RWPE2 (cell line): ENCODE data around the gene RALA.

Experiments used
- ATAC-seq: fragments of 200-7000 bp; cut with Tn5 transposase; 3 replicates; pipeline ENCODE4 v1.9.1; 2021; ENCODE audit warnings: low read depth
- DNase-seq: peaks from one replicate; pipeline ENCODE4 v3.0.0-alpha.2; 2020; ENCODE audit warnings: low spot score
- H3K27ac ChIP-seq: fragments of 450-650 bp; 2 replicates; pipeline ENCODE4 v1.5.1; 2017; ENCODE audit warnings: mild to moderate bottlenecking; ENCODE audit not compliant: poor library complexity, severe bottlenecking
- H3K27me3 ChIP-seq: fragments of 250-450 bp; sonication (Bioruptor Pico); 2 replicates; pipeline ENCODE4 v1.5.1; 2021; ENCODE audit warnings: mild to moderate bottlenecking, moderate library complexity; ENCODE audit not compliant: insufficient read depth, poor library complexity, severe bottlenecking
- H3K36me3 ChIP-seq: fragments of 250-450 bp; sonication (Bioruptor Pico); 2 replicates; pipeline ENCODE4 v1.5.1; 2020; ENCODE audit warnings: low read depth, mild to moderate bottlenecking, moderate library complexity
- H3K4me1 ChIP-seq: fragments of 250-450 bp; sonication (Bioruptor Pico); 2 replicates; pipeline ENCODE4 v1.5.1; 2021; ENCODE audit warnings: mild to moderate bottlenecking, moderate library complexity; ENCODE audit not compliant: insufficient read depth, poor library complexity, severe bottlenecking
- H3K4me3 ChIP-seq: fragments of 250-450 bp; sonication (Bioruptor Pico); 2 replicates; pipeline ENCODE4 v1.5.1; 2021; ENCODE audit warnings: mild to moderate bottlenecking, moderate library complexity; ENCODE audit not compliant: severe bottlenecking
- H3K9me3 ChIP-seq: fragments of 250-450 bp; sonication (Bioruptor Pico); 2 replicates; pipeline ENCODE4 v1.5.1; 2021; ENCODE audit warnings: mild to moderate bottlenecking, moderate library complexity; ENCODE audit not compliant: severe bottlenecking
- CTCF ChIP-seq: fragments of 450-650 bp; IDR thresholded peaks from one replicate; pipeline ENCODE4 v1.5.1; 2017; ENCODE audit warnings: mild to moderate bottlenecking, moderate library complexity; ENCODE audit not compliant: poor library complexity, severe bottlenecking

RALA gene

GRCh38 chr7:39702133-39702532 lies 78.8 kb downstream of the RALA start:
- ATAC-seq: no peak
- H3K4me3 ChIP-seq: no peak overlapping the region
- no peak for DNase-seq
- no peak for TF ChIP-seq CTCF
- H3K27me3 ChIP-seq: no peaks in the 10 kb centered on the region
- no peak overlapping the region for H3K27ac ChIP-seq
- H3K36me3 ChIP-seq: peaks cover 57% of the 10 kb centered on the region
- H3K9me3 ChIP-seq: no peaks in the 10 kb centered on the region
- peaks cover 14% of the 10 kb centered on the region for H3K4me1 ChIP-seq

GRCh38 chr7:39703144-39703543 lies 79.8 kb downstream of the RALA start:
- ATAC-seq (no peak), DNase-seq (no peak)
- Histone ChIP-seq H3K4me1 (peaks cover 14% of the 10 kb centered on the region), H3K36me3 (peaks cover 46% of the 10 kb centered on the region), H3K27me3 (no peaks in the 10 kb centered on the region), H3K4me3 (no peak overlapping the region), H3K27ac (no peak overlapping the region), H3K9me3 (no peaks in the 10 kb centered on the region)
- TF ChIP-seq CTCF: no peak

- no peaks in the 10 kb centered on the region for H3K9me3 ChIP-seq
- no peak for ATAC-seq
- H3K27ac ChIP-seq: no peak overlapping the region
- peaks cover 12% of the 10 kb centered on the region for H3K36me3 ChIP-seq
- DNase-seq: no peak
- no peak for TF ChIP-seq CTCF
- H3K4me3 ChIP-seq: no peak overlapping the region
- H3K4me1 ChIP-seq: no peaks in the 10 kb centered on the region
- H3K27me3 ChIP-seq: no peaks in the 10 kb centered on the region
These were observed 85.7 kb downstream of the RALA start for GRCh38 chr7:39709029-39709428.

- TF ChIP-seq CTCF: no peak
- ATAC-seq: 0 out of 3 replicates have a peak, but pooled peaks have one; percentile 21
- H3K36me3 ChIP-seq: peaks cover 12% of the 10 kb centered on the region
- no peaks in the 10 kb centered on the region for H3K27me3 ChIP-seq
- no peaks in the 10 kb centered on the region for H3K4me1 ChIP-seq
- peaks cover 3% of the 10 kb centered on the region for H3K9me3 ChIP-seq
- no peak overlapping the region for H3K27ac ChIP-seq
- H3K4me3 ChIP-seq: no peak overlapping the region
- DNase-seq: no peak
These were observed 86.5 kb downstream of the RALA start for GRCh38 chr7:39709768-39710311.

- ATAC-seq: no peak
- Histone ChIP-seq H3K4me1 (no peaks in the 10 kb centered on the region), H3K27me3 (no peaks in the 10 kb centered on the region), H3K36me3 (no peaks in the 10 kb centered on the region), H3K9me3 (peaks cover 8% of the 10 kb centered on the region), H3K27ac (no peak overlapping the region), H3K4me3 (no peak overlapping the region)
- DNase-seq: no peak
- no peak for TF ChIP-seq CTCF
These were observed 89.4 kb downstream of the RALA start for GRCh38 chr7:39712751-39713150.
